ENCODE results near the gene SMIM38.

SMIM38 gene

DNA sequence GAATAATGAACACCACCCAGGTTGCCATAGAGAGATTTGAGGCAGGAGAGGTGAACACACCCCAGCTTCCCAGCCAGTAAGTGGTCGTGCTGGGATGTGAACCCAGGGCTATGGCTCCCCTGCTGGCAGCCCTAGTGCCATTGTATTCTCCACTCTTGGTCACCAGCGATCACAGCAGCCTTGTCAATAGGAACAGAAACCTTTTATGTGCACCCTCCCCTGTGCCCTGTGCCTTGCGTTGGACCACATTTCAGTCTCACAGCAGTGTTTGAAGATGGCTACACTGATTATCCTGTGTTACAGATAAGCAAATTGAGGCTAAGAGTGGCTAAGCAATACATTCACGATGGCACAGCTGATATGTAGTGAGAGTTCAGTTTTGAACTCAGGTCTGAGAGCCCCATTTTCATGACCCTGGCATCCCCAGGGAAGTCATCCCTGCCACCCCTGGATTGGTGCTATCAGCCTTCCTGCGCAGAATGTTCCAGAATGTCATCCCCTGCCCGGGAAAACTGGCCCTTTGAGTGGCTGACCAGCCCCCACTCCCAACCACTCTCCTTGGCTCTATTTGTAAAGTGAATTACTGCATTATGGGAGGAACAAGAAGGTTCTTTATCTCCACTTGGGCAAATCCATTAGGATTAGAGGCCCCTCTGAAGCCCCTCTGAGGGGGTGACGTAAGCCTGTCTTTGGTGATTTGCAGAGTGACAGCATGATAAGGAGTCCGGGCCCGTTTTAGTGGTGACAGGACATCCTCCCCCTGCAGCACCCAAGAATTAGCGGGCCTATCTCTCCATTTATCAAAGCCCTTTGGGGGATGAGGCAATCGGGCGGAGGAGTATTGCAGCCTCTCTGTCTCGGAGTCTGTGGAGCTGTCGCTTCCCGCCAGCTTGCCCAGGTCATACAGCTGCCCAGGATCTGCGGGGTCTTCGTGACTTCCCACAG lies 30.9 kb downstream of the SMIM38 start:
- no peak for DNase-seq (ENCODE audit: low spot score)

DNA sequence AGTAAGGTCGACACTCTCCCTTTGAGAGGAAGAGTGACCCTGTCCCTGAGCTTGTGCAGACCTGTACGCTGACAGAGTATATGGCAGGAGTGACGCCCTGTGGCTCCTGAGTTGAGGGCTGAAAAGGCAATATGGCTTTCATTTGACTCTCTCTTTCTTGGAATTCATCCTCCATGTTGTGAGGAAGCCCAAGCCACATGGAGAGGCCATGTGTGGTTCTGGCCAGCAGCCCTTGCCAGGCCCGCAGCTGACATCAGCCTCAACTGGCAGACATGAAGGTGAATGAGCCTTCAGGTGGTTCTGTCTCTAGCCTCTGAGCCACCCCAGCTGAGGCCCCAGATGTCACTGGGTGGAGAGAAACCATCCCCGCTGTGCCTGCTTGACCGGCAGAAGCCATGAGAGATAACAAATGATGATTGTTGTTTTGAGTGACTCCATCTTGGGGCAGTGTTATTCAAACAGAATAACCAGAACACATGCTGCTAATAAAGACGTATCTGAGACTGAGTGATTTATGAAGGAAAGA lies 31.9 kb downstream of the SMIM38 start:
- no peak for DNase-seq (ENCODE audit: low spot score)

DNA sequence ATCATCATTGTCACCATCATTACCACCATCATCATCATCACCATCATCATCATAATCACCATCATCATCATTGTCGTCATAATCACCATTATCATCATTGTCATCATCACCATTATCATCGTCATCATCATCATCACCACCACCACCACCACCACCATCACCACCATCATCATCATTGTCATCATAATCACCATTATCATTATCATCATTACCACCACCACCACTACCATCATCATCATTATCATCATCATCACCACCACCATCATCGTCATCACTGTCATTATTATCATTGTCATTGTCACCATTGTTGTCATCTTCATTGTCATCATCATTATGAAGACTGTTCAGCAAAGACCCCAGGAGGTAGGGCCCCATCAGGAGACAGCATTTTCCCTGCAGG lies 33.3 kb downstream of the SMIM38 start:
- DNase-seq (ENCODE audit: low spot score), result no peak

DNA sequence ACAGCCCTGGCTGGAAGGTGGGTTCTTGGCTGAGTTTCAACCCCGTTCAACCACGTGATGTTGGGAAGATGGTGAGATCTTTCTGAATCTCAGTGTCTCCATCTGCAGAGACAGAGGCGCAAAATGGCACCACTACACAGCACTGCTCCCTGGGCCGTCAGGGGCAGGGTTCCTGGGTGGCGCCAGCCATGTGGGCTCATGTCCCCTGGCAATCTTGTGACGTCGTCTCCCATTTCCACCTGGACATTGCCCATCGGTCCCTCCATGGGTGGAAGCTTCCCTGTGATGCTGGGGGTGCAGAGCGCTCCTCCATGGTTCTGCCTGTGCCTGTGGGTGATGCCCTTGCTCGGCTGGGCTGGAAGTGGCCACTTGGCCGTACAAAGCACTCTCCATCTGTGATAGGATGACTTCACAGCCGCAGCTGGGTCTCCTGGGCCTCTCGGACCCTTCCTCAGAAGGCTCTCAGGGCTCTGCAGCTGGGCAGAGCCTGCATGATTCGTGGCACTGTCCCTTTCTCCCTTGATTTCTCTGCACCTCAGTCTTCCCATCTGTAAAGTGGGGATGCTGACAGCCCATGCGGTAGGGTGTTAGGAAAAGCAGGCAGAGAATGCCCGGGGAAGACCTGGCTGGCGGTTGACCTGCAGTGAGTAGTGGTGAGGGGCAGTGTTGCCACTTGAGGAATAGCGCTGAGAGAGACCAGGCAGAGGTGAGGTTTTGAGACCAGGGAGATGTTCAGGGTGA lies 35.2 kb downstream of the SMIM38 start:
- no peak for DNase-seq (ENCODE audit: low spot score)

DNA sequence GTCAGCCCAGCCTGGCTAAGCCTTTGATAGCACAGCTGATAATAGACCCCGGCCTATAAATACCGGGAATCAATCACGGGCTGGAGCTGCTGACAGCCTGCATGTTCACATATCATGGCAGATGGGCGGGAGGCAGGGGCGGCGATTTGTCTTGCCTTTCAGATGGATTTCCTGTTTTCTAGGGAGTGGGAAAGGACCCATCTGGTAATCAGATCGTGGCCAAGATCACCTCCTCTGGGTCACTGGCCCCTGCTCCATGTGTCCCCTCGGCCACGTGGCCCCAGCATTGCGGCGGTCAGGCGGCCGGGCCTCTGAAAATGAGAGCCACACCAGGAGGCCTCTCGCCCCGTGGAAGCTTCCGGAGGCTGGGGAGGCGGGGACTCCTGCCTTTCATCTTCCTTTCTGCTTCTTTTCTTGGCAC lies 36.6 kb downstream of the SMIM38 start:
- DNase-seq (ENCODE audit: low spot score), result no peak

DNA sequence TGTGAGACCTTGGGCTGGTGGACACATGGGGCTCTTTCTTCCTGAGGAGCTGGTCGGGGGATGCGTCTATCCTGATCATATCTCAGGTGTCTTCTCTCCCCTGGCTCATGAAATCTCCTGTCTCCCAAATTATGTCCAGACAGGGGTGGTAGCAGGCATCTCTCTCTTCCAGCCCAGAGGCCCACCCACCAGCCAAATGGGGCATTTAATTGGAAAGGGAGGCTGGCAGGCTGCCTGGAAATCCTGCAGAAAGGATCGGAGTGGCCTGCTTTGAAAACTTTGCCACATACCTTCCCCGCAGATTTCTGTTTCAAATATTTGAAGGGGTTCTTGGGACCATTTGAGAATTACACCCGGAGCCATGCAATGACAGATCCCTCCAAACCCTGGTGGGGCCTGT lies 37.4 kb downstream of the SMIM38 start:
- no peak for DNase-seq (ENCODE audit: low spot score)

DNA sequence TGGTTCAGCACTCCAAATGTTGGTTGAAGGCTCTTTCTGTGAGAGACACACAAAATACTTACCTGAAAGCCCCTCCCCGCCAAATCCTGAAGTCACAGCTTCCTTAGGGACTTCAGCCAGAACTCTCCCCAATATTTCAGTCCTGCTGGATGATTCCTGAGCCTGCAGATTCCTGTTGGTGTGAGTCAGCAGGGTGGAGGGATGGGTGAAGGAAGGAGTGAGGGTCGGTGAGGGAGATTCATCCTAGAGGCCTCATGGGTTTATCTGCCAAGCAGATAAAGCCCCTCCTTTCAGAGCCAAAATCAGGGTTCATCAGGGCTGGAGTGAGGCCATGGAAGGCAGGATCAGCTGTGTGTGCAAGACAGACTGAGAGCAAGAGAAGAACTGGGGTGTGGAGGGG lies 37.9 kb downstream of the SMIM38 start:
- DNase-seq (ENCODE audit: low spot score), result no peak

DNA sequence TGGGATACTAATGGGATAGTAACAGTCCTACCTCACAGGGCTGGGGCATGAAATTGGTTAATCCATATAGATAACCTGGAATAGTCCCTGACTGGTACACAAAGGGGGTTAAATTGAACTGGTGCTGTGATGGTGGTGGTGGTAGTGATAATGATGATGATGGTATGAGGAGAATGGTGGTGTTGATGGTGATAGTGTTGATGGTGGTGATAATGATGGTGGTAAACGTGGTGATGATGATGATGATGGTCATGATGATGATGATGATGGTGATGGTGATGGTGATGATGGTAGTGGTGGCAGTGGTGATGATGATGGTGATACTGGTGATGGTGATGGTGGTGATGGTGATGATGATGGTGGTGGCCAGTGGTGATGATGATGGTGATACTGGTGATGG lies 38.7 kb downstream of the SMIM38 start:
- no peak for DNase-seq (ENCODE audit: low spot score)

DNA sequence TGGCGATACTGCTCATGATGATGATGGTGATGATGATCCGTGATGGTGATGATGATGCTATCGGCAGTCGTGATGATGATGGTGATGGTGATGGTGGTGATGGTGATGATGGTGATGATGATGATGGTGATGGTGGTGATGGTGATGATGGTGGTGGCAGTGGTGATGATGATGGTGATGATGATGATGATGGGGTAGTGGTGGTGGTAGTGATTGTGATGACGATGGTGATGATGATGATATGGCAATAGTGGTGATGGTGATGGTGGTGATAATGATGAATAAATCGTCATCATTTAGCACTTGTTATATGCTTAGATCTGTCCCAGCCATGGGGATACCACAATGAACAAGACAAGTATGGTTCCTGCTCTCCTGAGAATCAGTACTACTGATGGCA lies 39.2 kb downstream of the SMIM38 start:
- no peak for DNase-seq (ENCODE audit: low spot score)

DNA sequence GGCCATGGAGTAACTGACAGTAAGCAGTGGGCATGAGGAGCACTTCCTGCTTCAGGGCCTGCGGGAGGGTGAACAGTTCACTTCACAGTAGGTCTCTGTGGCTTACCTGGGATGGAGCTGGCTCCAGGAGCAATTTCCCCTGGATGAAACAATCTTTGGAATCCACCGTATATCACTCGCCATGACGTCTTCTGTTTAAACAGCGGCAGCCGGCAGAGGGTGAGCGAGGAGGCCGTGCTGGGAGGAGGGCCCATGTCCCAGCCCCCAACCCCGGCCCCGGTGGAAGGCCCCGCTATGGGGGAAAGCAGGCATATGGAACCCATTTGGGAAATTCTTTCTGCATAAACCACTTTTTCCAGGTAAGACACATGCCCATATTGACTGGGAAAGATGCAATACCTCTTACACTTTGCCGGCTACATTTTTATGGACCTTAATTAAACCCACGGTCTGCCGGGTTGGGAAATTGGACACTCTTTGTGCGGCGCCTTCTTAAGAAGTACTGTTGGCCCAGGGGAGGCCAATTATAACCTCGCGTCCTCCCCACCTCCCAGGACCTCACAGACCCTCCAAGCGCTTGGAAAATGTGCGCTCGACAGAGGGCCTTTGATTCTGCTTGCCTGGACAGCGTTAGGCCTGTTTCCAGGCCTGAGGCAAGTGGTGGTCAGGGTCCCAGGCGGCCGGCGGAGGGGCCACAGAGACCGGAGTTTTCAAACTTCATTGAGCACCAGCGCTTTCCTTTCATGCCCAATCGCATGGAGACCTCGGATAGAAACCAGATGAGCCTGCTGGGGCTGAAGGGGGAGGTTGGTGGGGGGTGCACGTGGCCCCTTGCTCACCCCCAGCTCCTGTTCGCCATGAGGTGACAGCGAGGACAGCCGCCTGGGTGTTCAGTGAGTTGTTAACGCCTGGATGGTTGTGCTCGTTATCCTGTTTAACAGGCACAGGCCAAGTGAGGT lies 40.4 kb downstream of the SMIM38 start:
- DNase-seq (ENCODE audit: low spot score), result no peak

DNA sequence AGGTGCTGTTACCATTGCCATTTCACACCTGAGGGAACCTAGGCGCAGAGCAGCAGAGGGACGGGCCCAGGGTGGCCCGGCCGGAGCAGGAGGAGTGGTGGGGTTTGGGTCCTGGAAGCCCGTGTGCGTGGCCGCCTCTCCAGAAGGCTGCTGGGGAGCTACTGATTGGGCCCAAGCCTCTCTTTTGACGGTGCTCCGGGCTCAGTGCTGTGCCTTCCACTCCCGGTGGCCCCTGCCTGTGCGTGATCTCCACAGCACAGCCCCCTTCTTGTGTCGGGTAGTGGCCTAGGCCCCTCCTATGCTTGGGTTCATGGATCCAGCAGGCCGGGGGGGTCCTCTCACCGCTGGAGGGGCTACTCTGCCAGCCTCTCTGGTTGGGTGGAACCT lies 41.0 kb downstream of the SMIM38 start:
- no peak for DNase-seq (ENCODE audit: low spot score)

DNA sequence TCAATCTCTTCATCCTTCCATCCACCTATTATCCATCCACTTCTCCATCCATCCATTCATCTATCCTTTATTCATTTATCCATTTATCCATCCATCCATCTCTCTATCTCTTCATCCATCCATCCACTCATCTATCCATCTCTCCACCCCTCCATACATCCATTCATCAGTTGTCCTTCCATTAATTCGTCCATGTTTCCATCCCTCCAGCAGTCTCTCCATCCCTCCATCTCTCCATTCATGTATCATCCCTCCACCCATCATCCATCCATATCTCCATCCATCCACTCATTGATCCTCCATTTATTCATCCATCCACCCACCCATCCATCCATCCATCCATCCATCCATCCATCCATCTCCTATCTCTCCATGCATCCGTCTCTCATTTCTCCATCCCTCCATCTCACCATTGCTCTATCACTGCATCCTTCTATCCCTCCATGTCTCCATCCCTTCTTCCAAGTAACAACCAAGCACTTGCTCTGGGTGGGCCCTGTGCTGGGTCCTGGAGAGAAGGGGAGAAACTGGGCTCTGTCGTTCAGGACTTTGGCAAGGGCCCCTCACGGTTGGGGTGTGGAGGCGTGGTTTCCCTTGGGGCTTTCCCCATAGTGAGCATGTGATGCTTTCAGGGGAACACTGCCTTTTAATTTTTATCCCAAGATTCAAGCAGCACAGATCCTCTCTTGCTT lies 43.3 kb downstream of the SMIM38 start:
- DNase-seq (ENCODE audit: low spot score), result no peak

DNA sequence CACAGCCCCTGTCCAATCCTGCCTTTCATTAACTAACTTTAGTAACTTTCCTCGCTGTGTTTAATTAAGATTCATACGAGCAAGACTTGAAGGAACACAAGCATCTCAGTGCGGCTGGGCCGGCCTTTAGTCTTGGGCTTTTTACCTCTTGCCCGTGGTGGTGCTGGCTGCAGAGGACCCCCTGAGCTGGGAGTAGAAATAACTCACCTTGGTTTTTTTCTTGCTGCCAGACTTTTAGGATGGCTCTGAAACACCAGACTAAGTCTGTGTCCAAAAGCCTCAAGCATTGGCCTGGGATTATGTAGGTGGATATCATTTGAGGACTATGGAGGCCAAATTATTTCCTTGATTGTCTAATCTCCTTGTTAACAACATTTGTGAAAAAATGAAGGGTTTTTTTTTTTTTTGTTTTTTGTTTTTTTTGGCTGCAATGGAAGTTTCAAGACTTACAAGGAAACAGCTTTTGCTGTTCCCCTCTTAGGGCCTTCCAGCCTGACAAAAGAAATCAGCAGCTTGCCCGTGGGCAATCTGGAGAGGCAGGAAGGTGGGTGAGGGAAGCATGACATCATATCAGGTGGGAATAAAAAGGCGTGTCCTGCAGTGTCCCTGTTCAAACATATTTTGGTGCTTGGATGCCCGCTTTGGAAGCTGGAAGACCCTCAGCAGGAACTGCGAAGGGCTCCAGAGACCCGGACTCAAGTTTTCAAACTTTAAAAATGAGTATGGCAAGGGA lies 44.0 kb downstream of the SMIM38 start:
- DNase-seq (ENCODE audit: low spot score), result no peak

DNA sequence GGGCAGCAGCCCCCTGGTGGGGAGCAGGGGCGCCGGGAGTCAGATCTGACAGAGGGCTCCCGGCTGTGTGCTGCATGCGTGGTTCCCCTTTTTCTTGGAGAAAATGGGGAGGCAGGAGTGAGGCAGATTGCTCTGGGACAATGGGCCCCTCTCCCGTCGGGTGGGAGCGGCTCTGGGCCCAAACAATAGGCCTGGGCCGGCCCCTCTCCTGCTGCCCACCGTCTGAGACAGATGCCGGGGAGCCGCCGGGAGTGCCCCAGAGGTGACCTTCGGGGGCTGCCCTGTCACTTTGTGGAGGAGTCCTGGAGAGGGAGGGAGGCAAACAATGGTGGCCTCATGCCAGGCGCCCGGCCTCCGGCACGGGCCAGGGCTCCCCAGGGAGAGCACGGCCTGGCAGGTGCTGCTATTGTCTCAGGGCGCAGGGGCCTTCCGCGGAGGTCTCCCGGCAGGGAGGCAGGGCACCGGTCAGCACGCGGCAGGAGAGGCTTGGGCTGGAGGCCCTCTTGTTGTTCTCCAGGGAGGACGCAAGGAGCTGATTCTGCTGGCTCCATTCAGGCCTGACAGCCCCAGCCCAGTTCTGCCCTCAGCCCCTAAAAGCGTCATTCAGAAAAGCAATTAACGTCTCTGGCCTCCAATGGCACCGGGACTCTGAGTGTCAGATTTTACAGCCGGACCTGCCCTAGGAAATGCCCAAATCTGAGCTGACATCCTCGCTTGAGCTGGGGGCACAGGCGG lies 44.8 kb downstream of the SMIM38 start:
- DNase-seq (ENCODE audit: low spot score), result no peak

DNA sequence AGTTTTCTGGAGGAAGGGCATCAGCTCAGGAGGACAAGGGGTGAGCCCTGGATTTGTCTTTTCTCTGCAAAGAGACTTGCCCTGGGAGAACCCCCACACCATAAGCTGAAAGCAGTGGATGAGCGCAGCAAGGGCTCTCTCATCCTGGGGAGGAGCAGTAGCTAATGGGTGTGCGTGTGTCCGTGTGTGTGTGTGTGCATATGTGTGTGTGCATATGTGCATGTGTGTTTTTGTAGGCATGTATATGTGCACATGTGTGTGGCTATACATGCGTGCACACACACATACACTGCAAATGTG lies 45.3 kb downstream of the SMIM38 start:
- DNase-seq (ENCODE audit: low spot score), result no peak

DNA sequence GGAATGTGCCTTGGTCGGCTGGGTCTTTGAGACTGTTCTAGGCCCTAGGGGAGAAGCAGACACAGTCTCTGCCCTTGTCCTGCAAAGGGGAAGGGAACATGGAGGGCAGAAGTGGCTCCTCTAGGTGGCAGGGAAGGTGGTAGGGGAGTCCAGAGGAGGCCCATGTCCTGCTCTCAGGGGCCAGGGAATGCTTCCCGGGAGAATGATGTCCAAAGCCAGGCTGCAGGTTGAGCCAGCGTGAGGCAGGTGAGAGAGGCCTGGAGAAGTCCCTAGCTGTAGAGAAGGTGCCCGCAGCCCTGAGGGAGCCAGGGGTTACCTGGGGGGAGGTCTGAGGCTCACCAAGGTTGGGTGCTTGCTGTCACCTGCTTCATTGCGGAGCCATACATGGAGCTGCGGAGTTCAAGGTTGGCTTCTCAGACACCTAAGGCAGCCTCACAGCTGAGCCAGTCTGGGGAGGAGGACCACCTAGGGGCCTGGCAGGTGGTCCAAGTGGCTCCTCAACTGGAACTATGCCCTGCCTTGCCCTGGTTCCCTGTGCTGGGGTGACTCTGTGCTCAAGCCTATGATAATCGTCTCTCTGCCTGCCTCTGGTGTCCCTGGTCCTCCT lies 46.1 kb downstream of the SMIM38 start:
- DNase-seq (ENCODE audit: low spot score), result no peak

DNA sequence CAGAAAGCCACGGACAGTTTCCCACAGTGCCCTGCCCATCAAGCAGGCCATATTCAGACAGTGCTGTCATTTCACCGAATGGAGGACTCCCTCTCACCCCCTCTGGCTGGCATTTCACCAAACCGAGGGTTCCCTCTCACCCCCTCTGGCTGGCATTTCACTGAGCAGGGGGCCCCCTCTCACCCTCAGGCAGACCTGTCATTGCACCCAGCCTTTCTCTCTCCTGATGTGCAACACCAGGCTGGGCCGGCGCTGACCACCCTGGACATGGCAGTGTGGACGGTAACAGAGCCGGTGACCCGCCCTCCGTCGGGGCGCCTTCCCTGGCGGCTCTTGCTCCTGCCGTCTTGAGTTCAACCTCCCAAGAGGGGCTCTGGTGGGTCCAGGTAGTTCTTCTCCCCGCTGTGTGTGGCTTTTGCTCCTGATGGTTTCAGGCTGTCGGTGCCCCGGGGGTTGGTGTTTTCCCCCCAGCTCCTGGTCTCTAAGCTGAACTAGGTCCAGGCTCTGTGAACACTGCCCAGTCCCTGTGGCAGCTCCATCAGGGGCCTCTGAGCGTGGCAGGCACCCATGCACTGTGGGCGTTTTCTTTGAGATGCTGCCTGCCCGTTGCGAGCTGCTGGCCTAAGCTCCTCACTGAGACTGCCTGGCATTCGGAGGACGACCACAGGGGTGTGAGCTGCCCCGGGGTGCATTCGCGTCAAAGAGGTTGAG lies 46.9 kb downstream of the SMIM38 start:
- DNase-seq (ENCODE audit: low spot score), result no peak

DNA sequence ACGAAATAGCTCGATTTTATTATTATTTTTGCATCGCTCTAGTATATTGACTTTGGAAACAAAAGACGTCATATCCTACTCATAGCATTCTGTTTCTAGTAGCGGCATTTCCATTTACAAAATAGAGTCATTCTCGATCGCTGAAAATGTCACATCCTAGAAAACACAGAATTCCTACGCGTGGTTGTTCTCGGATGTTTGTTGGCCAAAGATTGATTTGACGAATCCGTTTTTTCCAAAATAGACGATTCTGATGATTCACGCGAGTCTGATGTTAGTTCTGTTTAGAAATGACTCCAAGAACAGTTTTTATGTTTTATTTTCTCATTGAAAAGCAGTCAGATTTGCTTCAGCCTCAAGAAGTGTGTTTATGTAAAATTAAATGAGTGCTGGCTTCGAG lies 47.6 kb downstream of the SMIM38 start:
- no peak for DNase-seq (ENCODE audit: low spot score)

DNA sequence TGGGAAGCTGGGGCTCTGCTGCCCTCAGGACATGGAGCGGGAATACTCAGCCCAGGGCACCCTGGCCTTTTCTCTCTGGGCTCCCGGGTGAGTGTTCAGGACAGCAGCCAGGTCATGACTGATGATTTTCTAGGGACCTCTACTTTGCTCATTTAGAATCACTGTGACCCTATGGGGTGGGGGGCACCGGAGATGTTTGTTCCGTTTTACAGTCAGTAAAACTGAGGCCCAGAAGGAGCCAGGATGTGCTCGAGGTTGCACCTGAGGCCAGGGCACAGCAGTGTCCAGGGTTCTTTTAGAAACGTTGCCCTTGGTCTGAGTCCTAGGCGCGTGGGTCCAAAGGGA lies 48.1 kb downstream of the SMIM38 start:
- no peak for DNase-seq (ENCODE audit: low spot score)

Measured in COLO829 (cell line).